Progenitor cell of endocrine pancreas (in vitro differentiated cells): ENCODE measurements around the gene COBL. TPM values are rescaled to one million over a fixed set of nuclear protein-coding genes. Genes with fewer than 3 reads are reported as not detected.

Experiments used
- DNase-seq: peaks from one replicate; pipeline ENCODE4 v3.0.0; 2021; ENCODE audit warnings: low spot score; ENCODE audit not compliant: unreplicated experiment
- H3K27ac Mint-ChIP-seq: 2 replicates; pipeline ENCODE4 v1.8.0; 2021; ENCODE audit warnings: mild to moderate bottlenecking, moderate library complexity, mixed read lengths
- H3K27me3 Mint-ChIP-seq: 2 replicates; pipeline ENCODE4 v1.8.0; 2021; ENCODE audit warnings: mixed read lengths
- H3K36me3 Mint-ChIP-seq: 2 replicates; pipeline ENCODE4 v1.8.0; 2022; ENCODE audit warnings: mixed read lengths; ENCODE audit not compliant: insufficient read depth
- H3K4me1 Mint-ChIP-seq: 2 replicates; pipeline ENCODE4 v1.8.0; 2021; ENCODE audit warnings: low read depth, mixed read lengths
- H3K4me3 Mint-ChIP-seq: 2 replicates; pipeline ENCODE4 v1.8.0; 2021; ENCODE audit warnings: low read depth, mild to moderate bottlenecking, moderate library complexity, mixed read lengths
- H3K9me3 Mint-ChIP-seq: 2 replicates; pipeline ENCODE4 v1.8.0; 2021; ENCODE audit warnings: low read depth, mixed read lengths
- CTCF ChIP-seq: fragments of 200-600 bp; sonication (generic); IDR thresholded peaks from one replicate; pipeline ENCODE4 v1.5.0; 2021; ENCODE audit warnings: antibody characterized with exemption, mild to moderate bottlenecking; ENCODE audit not compliant: unreplicated experiment
- total RNA-seq: library from RNA; stranded (reverse); gene quantifications from 2 replicates; pipeline ENCODE4 v1.2.1, GENCODE V29; 2021

The COBL gene
- total RNA-seq, 1 donor from 2014 or later, result 21.3 TPM

- Mint-ChIP-seq H3K36me3 (no peaks in the 10 kb centered on the region), H3K4me1 (no peaks in the 10 kb centered on the region), H3K27me3 (no peaks in the 10 kb centered on the region), H3K9me3 (no peaks in the 10 kb centered on the region), H3K4me3 (no peak overlapping the region), H3K27ac (no peak overlapping the region)
- no peak for TF ChIP-seq CTCF
- DNase-seq, result no peak
These were observed 236.4 kb downstream of the COBL start for GRCh38 chr7:51080216-51080615.

DNA sequence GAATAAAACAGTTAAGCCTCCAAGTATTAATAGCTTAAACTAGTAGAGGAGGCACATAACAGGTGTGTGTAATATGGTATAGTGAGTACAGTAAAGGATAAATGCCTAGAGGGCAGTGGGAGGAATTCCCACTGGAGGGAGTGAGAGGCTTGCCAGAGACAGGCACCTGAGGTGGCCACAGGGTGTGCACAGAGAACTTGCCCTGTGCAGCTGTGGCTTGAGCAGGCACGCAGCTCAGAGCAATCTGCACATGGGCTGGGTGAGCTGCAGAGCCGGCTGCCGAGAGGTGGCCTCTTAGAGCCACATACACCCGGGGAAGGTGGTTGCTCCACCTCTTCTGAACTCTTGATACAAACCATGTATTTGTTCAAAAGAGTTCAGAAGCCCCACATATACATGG, 237.1 kb downstream of the COBL start:
- Mint-ChIP-seq H3K4me1 (no peaks in the 10 kb centered on the region), H3K9me3 (no peaks in the 10 kb centered on the region), H3K36me3 (no peaks in the 10 kb centered on the region), H3K27ac (no peak overlapping the region), H3K27me3 (no peaks in the 10 kb centered on the region), H3K4me3 (no peak overlapping the region)
- TF ChIP-seq CTCF, result no peak
- DNase-seq, result no peak

GRCh38 chr7:51078653-51079052, 238.0 kb downstream of the COBL start:
- no peaks in the 10 kb centered on the region for H3K27me3 Mint-ChIP-seq
- H3K4me3 Mint-ChIP-seq, result no peak overlapping the region
- no peak for DNase-seq
- no peak overlapping the region for H3K27ac Mint-ChIP-seq
- TF ChIP-seq CTCF, result no peak
- H3K4me1 Mint-ChIP-seq, result no peaks in the 10 kb centered on the region
- no peaks in the 10 kb centered on the region for H3K9me3 Mint-ChIP-seq
- no peaks in the 10 kb centered on the region for H3K36me3 Mint-ChIP-seq

DNA sequence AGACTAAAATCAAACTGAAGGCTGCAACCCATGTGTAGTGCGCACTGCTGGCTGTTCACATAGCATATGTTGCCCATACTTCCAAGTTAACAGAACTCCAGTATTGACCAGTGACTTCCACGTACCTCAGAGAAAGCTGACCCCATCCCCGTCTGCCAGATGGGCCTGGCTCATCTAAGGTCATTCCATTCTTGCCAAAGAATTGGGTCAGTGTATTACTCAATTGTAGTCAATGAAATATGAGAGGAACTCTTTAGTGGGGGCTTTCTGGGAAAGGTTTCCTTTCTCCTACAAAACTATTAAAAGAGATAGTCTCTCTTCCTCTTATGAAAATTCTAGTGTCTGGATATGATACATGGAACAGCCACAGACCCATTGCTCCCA, 238.6 kb downstream of the COBL start:
- H3K9me3 Mint-ChIP-seq, result no peaks in the 10 kb centered on the region
- no peak overlapping the region for H3K4me3 Mint-ChIP-seq
- no peaks in the 10 kb centered on the region for H3K36me3 Mint-ChIP-seq
- no peak for TF ChIP-seq CTCF
- no peaks in the 10 kb centered on the region for H3K27me3 Mint-ChIP-seq
- H3K27ac Mint-ChIP-seq, result no peak overlapping the region
- no peaks in the 10 kb centered on the region for H3K4me1 Mint-ChIP-seq
- DNase-seq, result no peak

DNA sequence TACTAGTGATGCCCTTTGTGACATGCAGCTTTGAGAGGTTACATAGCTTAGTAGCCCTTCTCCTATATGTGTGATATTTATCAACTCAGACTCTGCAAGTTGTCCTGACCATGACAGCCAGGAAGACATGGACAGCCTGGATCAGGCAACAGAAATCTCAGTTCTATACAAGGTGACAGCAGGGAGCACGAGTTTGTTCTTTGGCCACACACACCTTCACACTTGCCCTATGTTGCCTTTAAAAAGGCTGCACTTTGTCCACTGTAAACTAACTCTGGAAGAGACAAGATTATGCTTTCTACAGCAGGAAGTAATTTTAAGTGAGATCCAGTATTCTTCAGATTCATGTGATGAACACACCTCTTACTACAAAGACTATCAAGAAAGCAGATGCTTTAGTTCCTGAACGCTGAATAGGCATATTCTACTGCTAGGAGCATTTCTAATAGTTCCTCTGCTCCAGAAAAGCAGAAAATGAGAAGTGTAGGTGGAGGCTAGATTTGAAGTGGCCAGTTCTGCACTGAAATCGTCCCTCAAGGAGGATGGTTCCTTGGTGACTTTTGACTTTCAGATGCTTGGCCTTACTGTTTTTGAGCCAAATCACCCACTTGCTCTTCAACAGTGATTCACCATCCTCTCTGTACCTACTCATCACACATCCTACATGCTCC, 239.2 kb downstream of the COBL start:
- H3K27me3 Mint-ChIP-seq, result no peaks in the 10 kb centered on the region
- DNase-seq, result no peak

More for the DNA sequence above, 239.2 kb downstream of the COBL start:
- no peak for TF ChIP-seq CTCF
- H3K4me3 Mint-ChIP-seq, result no peak overlapping the region
- no peak overlapping the region for H3K27ac Mint-ChIP-seq
- H3K4me1 Mint-ChIP-seq, result no peaks in the 10 kb centered on the region
- no peaks in the 10 kb centered on the region for H3K9me3 Mint-ChIP-seq
- no peaks in the 10 kb centered on the region for H3K36me3 Mint-ChIP-seq
